HG02981 (cell line): Measurements from ENCODE around the gene IKZF1.

Experiments
- ATAC-seq: cut with Tn5 transposase; IDR thresholded peaks from one replicate; pipeline ENCODE4 v1.9.1; 2021; ENCODE audit warnings: mild to moderate bottlenecking, moderate library complexity; ENCODE audit not compliant: unreplicated experiment

IKZF1 gene

GRCh38 chr7:50368366-50368765 lies 63.9 kb downstream of the IKZF1 start:
- no peak for ATAC-seq

- ATAC-seq, result peak; percentile 41
Measured at GRCh38 chr7:50369143-50370026, 64.9 kb downstream of the IKZF1 start.

- ATAC-seq, result no peak
Measured at GRCh38 chr7:50370884-50371283, 66.4 kb downstream of the IKZF1 start.

GRCh38 chr7:50371551-50372021 lies 67.1 kb downstream of the IKZF1 start:
- ATAC-seq, result no peak

GRCh38 chr7:50372923-50373322 lies 68.4 kb downstream of the IKZF1 start:
- ATAC-seq, result no peak

GRCh38 chr7:50376056-50376820 lies 71.7 kb downstream of the IKZF1 start:
- ATAC-seq, result no peak

- no peak for ATAC-seq
Measured at GRCh38 chr7:50377356-50377755, 72.8 kb downstream of the IKZF1 start.

- no peak for ATAC-seq
Measured at GRCh38 chr7:50379082-50379481, 74.6 kb downstream of the IKZF1 start.

GRCh38 chr7:50379539-50379938 lies 75.0 kb downstream of the IKZF1 start:
- ATAC-seq, result no peak

GRCh38 chr7:50382455-50382854 lies 77.9 kb downstream of the IKZF1 start:
- ATAC-seq, result no peak

- ATAC-seq, result no peak
Measured at GRCh38 chr7:50387351-50387750, 82.8 kb downstream of the IKZF1 start.

GRCh38 chr7:50389961-50390360 lies 85.4 kb downstream of the IKZF1 start:
- no peak for ATAC-seq

GRCh38 chr7:50391386-50391785 lies 86.9 kb downstream of the IKZF1 start:
- ATAC-seq, result no peak

- no peak for ATAC-seq
Measured at GRCh38 chr7:50393076-50393475, 88.6 kb downstream of the IKZF1 start.

- no peak for ATAC-seq
Measured at GRCh38 chr7:50393547-50394252, 89.2 kb downstream of the IKZF1 start.

GRCh38 chr7:50394315-50394714 lies 89.8 kb downstream of the IKZF1 start:
- no peak for ATAC-seq

- ATAC-seq, result peak; percentile 15
Measured at GRCh38 chr7:50396856-50397255, 92.3 kb downstream of the IKZF1 start.

- ATAC-seq, result peak; percentile 72
Measured at GRCh38 chr7:50397320-50397970, 92.9 kb downstream of the IKZF1 start.

GRCh38 chr7:50397971-50398324 lies 93.4 kb downstream of the IKZF1 start:
- ATAC-seq, result no peak

- ATAC-seq, result no peak
Measured at GRCh38 chr7:50399206-50399605, 94.7 kb downstream of the IKZF1 start.

GRCh38 chr7:50399635-50400034 lies 95.1 kb downstream of the IKZF1 start:
- ATAC-seq, result no peak
